CD4-positive, alpha-beta T cell treated with Interleukin-6 at 100 ng/mL for 8 hours (primary cell): ENCODE results near the gene FBXO28.
"Not testable (repeated sequence)": the region's sequence is repeated elsewhere in the genome, so short reads cannot be mapped to it uniquely, and the experiment has no call there.

Source experiments
- DNase-seq: peaks from one replicate; pipeline ENCODE4 v3.0.0-alpha.2; 2020; ENCODE audit warnings: mixed read lengths, low spot score

FBXO28 gene

DNA sequence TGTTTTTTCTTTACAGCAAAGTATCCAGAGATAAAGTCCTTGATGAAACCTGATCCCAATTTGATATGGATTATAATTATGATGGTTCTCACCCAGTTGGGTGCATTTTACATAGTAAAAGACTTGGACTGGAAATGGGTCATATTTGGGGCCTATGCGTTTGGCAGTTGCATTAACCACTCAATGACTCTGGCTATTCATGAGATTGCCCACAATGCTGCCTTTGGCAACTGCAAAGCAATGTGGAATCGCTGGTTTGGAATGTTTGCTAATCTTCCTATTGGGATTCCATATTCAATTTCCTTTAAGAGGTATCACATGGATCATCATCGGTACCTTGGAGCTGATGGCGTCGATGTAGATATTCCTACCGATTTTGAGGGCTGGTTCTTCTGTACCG is 75.7 kb downstream of the FBXO28 start:
- DNase-seq: no peak

DNA sequence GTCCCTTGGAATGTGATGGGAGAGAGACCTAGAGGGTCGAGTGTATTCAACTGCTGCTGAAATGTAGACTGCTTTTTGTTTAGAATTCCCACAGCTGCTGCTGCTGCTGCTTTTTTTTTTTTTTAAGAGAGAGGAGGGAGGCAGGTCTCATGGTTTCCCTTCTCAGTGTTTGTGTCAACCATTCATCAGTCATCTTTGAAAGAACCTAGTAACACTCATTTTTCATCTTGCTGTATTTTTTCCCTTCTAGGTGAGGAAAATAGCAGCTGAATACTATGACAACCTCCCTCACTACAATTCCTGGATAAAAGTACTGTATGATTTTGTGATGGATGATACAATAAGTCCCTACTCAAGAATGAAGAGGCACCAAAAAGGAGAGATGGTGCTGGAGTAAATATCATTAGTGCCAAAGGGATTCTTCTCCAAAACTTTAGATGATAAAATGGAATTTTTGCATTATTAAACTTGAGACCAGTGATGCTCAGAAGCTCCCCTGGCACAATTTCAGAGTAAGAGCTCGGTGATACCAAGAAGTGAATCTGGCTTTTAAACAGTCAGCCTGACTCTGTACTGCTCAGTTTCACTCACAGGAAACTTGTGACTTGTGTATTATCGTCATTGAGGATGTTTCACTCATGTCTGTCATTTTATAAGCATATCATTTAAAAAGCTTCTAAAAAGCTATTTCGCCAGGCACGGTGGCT is 78.3 kb downstream of the FBXO28 start:
- no peak for DNase-seq

DNA sequence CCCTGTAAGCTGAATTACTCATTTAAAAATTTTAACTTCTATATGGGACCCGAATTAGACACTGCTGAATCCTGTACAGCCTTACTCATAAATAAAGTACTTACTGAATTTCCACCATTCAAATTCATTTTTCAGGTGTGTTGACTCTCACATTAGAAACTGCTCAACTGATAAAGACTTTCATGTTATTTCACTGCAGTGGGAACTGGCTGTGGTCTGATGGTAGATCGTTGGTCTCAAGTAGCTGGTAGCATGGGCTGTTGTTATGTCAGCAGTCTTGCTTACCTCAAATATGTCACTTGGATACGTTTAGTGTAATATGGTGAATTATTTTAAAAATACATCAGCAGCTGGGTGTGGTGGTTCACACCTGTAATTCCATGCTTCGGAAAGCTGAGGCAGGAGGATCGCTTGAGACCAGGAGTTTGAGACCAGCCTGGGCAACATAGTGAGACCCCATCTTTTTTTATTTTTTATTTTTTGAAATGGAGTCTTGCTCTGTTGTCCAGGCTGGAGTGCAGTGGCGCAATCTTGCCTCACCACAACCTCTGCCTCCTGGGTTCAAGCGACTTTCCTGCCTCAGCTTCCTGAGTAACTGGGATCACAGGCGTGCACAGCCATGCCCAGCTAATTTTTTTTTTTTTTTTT is 79.5 kb downstream of the FBXO28 start:
- no peak for DNase-seq

DNA sequence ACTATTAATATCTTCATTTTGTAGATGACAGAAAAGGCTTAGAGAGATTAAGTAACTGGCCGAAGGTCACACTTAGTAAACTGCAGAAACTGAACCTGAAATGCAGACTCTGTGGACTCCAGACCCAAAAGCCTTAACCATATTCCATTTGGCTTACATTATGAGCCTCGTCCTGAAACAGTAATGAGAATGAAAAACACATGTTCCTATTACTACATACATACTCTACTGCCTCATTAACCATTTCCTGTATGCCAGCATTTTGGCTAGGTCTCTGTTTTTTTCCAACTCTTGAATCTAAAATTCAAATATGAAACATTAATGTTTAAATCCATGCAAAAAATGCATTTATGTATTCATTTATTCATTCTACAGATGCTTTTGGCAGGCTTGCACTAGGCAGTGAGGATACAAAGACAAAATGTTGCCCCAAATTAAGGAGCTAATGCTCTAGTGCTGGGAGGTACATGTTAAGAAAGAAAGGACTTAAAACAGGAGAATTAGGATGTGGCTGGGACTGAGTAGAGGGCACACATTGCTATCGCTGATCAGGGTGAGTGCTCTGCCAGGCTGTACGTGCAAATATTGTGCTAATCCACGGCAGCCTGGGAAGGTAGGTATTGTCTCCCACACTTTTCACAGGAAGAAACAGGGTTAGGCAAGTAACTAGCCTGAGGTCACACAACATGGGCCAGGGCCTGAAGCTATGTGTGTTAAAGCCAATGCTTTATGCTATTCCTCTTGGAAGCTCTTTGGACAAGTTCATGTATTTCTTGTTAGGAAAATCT is 83.1 kb downstream of the FBXO28 start:
- no peak for DNase-seq

DNA sequence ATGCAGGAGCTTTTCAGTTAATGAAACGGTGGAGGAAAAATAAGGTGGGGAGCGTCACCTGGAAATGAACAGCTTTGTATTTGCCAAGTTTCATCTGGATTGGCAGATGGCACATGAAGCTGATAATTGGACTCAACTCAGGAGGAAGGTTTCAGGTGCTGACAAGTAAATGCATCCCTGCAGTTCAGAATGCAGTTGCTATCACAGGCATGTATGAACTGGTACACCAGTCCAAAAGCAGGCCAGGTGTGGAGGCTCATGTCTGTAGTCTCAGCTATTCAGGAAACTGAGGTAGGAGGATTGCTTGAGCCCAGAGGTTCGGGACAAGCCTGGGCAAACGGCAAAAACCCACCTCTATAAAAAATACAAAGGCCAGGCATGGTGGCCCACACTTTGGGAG is 84.7 kb downstream of the FBXO28 start:
- no peak for DNase-seq

DNA sequence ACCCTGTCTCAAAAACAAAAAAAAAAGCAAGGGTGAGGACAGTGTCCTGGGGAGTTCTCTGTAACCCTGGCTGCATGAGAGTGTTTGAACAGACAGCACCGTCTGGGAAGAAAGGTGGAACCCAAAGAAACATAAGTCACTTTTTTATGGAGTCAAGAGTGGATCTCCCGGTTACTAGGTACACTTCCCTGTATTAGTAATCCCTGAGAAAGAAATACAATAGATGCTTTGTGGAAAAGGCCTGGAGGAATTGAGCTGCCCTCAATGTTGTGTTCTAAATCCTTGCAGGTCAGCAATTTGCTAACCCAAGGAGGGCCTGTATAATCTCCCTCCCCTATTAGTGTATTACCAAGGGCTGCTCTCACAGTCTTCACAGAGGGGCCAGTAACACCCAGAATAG is 85.8 kb downstream of the FBXO28 start:
- no peak for DNase-seq

DNA sequence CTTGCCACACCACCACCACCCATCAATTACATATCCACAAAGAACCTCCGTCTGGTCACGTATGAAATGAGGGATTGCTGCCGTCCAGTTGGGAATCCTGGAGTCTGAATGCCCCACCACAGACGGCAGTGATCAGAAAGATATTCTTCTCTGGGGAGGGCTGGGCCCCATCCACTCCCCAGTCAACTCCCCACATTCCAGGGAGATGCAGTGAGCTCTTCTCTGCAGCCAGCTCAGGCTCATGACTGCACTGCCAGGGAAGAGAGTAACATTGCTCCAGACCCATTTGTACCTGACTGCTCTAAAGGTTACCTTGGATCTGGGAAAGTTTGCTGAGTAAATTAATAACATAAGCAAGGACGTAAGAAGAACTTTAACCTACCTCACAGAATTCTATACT is 87.5 kb downstream of the FBXO28 start:
- DNase-seq: no peak

DNA sequence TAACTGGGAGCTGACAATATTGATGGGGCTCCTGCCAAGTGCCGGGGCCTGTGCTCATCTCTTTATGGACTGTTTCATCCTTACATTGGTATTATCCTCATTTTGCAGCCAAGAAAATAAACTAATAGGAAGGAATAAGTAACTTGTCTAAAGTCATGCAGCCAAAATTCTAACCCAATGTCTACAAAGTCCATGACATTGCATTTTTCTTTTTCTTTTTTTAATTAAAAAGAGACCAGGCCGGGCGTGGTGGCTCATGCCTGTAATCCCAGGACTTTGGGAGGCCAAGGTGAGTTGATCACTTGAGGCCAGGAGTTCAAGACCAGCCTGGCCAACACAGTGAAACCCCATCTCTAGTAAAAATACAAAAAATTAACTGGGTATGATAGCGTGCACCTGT is 87.9 kb downstream of the FBXO28 start:
- no peak for DNase-seq

DNA sequence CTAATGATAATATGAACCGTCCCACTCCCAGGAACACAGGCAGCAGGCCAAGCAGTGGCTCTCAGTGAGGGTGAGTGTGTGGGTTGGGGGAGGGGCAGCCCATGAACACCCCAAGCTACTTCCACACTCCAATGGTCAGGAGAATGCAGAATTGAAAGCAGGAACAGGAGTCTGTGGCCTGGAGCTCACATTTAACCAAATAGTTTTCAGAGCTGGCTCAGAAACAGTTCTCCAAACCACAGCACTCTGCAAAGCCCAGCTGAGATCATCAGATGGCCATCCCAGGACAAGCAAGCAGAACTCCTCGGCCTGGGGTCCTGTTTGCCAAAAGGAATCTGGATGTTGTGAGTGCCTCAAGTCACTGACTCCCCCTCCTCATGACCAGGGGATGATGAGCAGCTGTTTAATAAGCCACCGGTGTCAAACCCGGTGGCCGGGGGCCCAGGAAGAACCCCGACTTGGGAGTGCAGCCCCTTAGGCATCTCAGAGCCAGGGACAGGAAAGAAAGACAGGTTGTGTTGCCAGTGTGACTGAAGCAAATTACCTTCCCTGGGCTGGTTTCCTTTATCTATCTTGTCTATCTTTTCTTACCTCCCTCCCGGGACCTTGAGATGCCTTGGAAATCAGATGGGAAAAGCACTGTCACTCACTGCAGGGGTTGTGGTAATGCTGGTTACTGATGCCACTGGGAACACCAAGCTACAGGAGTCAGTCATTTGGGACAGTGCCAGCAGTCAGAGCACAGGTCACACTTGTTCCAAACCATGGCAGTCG is 89.5 kb downstream of the FBXO28 start:
- DNase-seq: no peak

DNA sequence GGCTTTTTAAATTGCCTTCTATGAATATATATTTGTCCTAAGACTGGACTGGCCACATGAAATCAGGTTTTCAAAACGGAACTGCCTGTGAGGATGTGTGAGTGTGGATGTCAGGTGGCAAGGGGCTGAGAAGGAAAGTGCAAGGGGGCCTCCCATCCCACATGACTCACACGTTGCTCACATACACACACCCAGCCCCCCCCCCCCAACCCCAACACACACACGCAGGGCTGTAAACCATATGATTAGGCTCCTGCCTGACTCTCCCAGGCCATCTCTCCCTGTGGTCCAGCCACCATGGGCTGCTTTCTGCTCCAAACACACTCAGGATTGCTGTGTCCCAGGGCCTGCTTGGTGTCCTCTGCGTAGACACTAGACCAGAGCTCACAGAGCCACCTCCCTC is 91.5 kb downstream of the FBXO28 start:
- peak; percentile 15 for DNase-seq

DNA sequence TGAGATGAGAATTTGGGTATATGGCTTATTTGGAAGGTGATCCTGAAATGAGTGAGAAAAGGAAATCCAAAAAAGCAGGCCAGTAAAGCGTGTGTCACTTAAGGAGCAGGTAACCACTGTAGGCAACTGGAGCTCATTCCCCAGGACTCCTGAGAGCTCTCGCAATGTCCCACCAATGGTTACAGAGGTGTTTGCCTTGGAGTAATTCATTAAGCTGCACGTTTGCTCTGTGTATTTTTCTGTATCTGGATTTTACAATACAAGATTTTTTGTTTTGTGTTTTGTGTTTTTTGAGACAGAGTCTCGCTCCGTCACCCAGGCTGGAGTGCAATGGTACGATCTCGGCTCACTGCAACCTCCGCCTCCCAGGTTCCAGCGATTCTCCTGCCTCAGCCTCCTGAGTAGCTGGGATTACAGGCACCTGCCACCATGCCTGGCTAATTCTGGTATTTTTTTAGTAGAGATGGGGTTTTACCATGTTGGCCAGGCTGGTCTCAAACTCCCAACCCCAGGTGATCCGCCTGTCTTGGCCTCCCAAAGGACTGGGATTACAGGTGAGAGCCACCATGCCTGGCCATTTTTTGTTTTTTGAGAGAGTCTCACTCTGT is 92.1 kb downstream of the FBXO28 start:
- DNase-seq: not testable (repeated sequence)

DNA sequence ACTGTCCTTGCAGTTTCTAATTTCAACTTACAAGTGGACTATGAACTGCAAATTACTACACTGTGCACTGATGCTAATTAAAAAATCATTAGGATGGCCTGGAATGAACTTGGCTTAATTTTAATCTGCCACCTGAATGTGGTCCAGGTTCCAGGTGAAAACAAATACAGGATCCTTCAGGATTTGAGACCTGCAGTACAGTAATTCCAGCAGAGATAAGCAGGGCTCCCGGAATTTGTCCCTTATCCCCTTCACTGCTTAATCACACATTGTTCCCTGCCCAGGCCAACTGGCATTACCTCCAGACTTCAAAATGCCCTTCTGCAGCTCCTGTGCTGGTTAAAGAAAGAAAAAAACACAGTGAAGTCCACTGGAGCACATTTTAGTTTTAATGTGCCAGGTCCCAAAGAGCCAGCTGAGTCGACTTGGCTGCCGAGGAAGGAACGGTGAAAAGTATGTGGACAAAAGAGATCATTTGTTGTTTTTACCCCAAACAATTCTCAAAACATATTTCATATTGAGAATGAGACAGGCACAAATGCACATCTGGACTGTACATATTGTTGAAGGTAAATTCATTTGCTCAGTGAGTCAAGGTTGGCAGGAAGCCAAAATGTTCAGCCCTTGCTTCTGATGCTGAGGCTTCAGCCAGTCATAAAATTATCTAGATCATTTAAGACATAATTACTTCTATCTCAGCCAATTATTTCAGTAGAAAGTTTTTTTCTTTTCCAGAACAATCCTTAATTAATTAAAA is 97.5 kb downstream of the FBXO28 start:
- no peak for DNase-seq
